HG02642 (cell line): Measurements from ENCODE around the gene UGDH.
"Not testable (repeated sequence)": the region's sequence is repeated elsewhere in the genome, so short reads cannot be mapped to it uniquely, and the experiment has no call there.

Experiments used
- ATAC-seq: cut with Tn5 transposase; IDR thresholded peaks from one replicate; pipeline ENCODE4 v1.9.1; 2021; ENCODE audit warnings: mild to moderate bottlenecking; ENCODE audit not compliant: unreplicated experiment, poor library complexity

Gene UGDH

DNA sequence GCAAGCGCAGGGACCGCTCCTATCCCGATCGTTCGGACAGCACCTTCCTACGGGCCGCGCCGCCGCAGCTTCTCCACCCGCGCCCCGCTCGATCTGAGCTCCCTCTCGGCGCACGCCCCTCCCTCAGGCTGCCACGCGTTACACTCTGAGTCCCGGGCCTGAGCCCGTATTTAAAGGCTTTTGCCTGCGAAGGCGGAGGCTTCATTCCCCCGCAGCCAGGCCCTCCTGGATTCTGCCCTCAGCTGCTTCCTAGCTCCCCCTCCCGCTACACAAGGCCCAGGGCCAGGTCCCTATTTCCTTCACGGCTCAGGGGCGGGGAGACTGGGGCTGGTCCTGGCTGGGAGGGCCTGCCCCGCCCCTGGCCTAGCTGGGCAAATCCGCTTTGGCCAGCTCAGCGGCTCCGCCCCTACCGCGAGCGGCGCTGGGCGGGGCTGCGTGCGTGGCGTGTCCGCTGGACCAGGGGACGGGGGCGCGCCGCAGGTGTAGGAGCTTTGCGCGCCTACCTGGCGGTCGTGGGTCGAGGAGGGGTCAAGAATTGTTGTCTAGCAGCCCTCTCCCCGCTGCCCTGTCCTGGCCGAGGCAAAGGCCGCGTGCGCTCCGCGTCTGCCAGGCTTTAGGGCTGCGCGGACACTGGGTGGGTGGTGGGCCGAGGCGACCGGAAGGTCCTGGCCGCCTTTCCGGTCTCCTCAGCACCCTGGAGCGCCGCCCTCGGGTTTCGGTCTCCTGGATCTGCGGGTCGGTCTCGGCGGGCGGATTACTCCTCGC, at the start of gene UGDH:
UGDH (minus strand) TSS at position 144 of the 765 bp plus-strand sequence. CDS start 5,927 bp downstream, outside the sequence.
- ATAC-seq = peak; percentile 96

DNA sequence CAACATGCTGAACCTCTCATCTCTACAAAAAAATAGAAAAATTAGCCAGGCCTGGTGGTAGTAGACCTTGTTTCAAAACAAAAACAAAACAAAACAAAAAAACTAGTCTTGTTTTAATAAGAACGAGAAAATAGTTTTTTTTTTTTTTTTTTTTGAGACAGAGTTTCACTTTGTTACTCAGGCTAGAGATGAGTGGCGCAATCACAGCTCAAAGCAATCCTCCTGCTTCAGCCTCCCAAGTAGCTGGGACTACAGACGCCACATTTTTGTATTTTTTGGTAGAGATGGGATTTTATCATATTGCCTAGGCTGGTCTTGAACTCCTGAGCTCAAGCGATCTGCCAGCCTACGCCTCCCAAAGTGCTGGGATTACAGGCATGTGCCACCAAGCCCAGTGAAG, 47.7 kb upstream of the UGDH start:
- no peak for ATAC-seq

DNA sequence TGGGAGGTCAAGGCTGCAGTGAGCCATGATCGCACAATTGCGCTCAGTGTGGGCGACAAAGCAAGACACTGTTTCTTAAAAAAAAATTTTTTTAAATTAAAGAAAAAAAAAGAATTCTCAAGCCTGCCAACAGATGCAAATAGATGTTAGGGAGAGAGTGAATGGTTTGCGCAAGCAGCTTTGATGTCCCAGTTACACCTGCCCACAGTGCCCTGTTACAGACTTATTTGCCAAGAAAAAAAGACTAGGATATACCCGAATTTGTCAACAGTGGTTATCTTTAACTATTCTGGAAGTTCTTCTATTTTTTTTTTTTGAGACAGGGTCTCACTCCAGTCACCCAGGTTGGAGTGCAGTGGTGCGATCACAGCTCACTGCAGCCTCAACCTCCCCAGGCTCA, 44.3 kb upstream of the UGDH start:
- no peak for ATAC-seq

DNA sequence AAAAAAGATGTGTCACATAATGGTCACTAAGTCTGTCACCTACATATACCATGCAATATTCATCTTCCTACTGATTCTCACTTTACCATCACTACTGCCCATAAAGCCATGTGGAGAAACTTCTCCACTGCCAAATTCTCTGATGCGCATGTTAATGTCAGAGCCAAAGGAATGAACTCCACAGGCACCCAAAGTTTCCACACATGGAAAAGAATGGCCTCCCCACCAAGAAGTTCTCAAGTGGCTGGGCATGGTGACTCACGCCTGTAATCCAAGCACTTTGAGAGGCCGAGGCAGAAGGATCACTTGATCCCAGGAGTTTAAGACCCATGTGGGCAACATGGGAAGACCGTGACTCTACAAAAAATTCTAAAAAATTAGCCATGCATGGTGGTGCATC, 43.8 kb upstream of the UGDH start:
- ATAC-seq = no peak

DNA sequence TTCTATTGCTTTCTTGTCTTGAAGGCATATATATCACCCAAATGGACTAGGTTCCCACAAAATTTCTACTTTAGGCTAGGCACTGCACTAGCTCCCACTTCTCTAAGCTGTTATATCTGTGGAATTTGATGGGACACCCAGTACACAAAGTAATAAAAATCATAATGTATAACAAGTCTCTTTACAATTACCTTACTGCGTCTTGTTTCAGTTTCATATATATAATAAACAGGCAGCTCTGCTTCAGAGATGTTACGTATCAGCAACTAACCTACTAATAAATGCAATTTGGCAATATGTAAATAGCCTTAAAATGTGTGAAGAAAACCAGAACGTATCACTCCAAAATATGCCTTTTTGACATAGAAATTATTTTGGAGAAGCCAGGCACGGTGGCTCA, 42.0 kb upstream of the UGDH start:
- no peak for ATAC-seq

DNA sequence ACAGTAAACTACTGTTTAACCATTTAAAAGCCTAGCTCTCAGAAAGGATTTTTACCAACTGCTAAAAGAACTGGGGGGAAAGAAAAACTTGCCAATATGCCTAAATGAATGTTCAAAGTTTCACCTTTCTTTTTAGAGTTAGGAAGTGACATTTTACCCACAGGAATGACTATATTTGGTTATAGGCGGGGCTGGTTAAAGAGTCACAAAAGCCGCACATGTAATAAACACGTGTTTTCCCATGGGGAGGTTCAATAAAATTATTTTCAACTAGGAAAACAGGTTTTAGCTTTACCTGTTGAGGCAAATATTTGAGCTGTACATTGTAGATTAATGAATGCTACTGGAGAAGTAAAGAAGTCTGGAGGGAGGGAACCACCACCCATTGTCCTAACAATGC, 41.6 kb upstream of the UGDH start:
- ATAC-seq = no peak

DNA sequence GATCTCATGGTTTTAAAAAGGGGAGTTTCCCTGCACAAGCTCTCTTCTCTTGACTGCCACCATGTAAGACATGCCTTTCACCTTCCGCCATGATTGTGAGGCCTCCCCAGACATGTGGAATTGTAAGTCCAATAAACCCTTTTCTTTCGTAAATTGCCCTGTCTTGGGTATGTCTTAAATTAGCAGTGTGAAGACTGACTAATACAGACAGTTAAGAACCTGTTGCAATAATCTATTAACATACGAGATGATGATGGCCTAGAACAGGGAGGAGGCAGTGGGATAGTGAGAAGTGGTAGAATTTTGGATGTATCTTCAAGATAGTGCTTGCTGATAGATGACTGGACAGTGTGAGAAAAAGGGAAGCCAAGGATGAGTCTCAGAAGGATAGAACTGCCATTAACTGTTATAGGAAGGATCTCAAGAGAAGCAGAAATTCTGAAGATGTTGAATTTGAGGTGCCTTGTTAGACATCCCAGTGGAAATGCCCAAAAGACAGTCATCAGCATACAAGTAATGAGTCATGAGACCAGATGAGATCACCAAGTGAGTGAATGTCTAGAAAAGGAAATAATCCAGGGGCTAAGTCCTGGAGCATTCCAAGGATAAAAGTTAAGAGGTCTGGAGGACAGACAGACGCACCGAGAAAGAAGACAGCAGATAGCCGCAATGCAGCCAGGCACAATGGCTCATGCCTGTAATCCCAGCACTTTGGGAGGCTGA, 38.8 kb upstream of the UGDH start:
- ATAC-seq = no peak

DNA sequence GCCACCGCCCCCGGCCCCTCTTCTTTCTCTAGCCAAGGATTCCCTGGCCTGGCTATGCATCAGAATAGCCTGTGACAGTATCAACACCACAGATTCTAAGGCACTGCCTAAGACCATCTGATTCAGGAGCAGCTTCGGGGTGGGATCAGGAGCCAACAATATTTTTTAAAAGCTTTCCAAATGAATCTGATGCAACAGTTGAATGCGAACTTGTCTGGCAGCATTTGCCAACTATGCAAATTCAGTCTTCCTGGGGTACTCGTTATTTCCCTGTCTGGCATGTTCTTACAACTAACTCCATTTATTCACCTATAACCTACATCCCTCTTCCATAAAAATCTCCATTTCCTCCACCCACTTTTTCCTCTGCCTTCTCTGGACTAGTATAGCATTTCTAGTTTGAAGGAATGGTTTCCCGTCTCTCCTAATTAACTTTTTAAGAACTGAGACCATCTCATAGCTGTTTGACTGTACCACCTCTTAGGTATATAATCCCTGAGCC, 36.2 kb upstream of the UGDH start:
- ATAC-seq = no peak

DNA sequence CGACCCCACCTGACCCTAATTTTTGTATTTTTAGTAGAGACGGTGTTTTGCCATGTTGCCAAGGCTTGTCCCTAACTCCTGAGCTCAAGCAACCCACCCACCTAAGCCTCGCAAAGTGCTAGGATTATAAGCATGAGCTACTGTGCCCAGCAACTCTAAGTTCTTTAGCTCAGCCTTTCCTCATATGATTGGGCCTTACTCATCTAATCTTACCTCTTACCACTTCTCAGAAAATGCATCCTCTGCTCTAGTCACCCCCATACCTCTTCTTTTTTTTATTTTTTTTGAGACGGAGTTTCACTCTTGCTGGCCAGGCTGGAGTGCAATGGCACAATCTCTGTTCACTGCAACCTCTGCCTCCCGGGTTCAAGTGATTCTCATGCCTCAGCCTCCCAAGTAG, 35.6 kb upstream of the UGDH start:
- no peak for ATAC-seq

DNA sequence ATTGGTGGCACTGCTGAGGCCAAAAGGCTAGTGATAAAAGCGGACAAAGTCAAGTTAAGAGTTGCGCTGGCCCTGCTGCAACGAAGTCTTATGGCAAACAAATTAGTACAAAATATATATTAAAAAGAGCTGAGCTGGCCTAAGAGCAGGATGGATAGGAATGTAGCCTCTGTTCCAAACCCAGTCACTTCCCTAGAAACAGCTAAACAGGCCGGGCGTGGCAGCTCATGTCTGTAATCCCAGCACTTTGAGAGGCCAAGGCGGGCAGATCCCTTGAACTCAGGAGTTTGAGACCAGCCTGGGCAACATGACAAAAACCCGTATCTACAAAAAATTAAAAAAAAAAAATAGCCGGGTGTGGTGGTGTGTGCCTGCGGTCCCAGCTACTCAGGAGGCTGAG, 32.4 kb upstream of the UGDH start:
- no peak for ATAC-seq

DNA sequence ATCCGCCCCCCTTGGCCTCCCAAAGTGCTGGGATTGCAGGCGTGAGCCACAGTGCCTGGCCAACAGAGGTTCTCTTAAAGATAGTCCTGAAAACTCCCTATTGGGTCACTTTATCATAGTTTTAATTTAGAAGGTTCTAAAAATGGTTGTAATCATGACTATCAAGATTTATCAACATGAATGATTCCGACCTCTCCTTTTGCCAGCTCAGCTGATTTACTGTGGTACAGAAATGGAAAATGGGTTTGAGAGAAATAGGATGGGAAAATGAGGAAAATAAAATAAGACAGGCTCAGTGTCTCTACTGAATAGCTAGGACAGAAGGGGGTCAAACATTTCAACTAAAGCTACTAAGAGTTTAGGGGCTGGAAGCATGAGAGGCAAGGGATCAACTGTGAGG, 28.2 kb upstream of the UGDH start:
- ATAC-seq = no peak

DNA sequence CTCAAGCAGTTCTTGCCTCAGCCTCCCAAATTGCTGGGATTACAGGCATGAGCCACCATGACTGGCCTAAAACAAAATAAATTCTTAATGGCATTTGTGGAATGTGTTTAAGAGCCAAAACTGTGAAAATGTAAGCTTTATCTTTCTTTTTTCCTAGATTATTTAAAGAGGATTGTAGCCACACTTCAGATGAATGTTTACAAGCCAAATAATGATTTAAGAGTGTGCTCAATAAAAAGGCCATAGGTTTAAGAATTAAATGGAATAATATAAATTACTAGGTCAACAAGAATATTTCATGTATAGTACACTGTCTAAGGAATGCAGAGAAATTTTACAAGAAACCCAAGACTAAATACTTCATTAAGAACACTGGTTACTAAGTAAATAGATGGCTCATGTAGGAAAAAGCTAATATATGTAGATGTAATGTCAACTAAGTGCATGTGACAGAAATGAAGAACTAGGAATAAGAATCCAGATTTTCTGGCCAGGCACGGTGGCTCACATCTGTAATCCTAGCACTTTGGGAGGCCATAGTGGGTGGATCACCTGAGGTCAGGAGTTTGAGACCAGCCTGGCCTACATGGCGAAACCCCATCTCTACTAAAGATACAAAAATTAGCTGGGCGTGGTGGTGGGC, 21.3 kb upstream of the UGDH start:
- no peak for ATAC-seq

DNA sequence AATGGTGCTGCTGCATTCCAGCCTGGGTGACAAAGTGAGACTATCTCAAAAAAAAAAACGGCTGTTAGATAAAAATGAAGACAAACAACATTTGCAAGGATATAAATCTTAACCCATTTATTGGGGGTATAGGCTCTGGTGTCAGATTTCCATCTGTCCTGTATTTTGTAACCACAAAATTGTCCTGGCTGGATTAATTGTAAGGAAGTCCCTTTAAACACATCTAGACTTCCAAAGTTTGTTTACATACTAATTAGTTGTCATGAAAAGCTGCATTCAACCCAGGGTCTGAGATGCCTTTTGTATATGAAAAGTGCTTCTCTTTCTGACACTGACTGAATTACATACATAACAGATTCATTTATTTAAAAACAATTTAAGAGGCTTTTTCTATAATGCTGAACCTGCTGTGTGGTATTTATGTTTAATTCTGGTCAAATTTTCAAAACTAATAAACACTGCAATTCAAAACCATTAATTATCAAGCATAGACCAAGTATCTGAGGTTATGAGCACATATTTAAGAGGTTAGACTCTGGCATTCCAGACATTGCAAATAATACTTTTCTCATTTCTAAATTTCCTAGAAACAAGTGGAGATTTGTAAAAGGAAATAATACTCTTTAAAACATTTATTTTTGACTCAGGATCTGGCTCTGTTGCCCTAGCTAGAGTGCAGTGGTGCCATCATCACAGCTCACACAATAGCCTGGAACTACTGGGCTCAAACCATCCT, 17.5 kb upstream of the UGDH start:
- ATAC-seq = no peak

DNA sequence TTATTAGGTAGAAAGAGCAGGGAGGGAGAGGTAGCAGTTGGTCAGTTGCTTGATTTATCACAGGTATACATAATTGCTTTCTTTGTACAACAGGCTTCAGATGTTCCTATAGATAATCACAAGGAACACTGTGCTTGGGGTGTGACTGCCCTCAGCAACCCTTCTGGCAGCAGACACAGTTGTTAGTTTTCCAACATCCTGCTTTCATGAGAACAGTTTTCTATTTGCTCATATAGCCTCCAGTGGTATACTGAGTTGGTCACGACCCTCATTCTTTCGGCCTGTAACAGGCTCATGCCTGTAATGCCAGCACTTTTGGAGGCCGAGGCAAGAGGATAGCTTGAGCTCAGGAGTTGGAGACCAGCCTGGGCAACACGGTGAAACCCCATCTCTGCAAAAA, 16.8 kb upstream of the UGDH start:
- ATAC-seq = not testable (repeated sequence)

DNA sequence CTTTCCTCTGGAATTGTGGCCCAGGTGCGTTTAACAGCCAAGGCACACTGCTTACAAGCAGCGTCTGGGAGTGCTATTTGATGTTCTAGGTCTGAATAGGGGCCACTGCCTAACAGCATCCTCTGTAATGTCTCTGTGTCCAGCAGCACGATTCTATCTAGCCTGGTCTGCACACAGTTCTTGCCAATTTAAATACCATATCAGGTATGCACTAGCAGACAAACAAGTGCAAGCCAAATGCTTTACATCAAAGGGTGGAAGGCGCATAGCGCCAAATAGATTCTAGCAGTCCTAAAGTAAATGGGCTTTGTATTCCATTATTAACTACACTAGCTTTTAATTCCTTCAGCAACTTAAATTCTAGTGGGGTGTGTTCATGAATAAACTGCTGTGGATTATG, 15.8 kb upstream of the UGDH start:
- no peak for ATAC-seq

DNA sequence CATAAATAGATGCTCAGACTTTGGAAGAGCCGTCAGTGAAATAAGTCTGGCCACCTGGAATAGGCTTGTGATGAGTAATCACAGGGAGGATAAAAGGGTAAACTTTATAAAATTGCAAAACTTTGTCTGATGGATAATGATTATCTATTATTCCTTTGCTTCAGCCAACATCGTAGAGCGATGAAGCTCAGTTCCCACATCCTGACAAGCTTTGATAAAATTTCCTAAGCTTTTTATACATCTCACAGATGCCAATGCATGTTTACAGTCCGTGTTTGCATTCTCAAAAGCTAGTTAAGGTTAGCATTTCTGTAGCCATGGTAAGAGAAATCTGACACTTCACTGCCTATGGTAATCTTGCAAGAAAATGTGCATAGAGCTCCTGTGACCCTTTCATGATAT, 15.4 kb upstream of the UGDH start:
- no peak for ATAC-seq

DNA sequence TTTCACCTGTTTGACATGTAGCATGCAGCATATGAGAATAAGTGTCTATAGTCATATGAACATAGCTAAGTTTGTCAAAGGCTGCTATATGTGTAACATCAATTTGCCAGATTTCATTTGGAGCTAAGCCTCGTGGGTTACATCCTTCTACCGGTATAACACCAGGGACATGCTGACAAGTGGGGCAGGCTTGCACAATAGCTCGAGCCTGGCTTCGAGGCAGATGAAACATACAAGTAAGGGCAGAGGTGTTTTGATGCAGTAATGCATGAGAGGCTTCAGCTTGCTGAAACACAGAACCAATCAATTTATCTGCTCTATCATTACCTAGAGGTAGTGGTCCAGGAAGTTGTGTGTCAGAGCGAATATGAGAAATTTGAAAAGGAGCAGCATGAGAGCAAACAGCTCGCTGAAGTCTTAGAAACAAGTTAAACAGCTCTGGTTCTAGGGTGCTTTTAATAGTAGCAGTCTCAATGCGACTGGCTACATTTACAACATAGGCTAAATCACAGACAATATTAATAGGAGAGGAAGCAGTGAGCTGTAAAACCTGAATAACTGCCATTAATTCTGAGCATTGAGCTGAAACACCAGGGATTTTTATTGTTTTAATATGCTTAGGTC, 14.9 kb upstream of the UGDH start:
- no peak for ATAC-seq

DNA sequence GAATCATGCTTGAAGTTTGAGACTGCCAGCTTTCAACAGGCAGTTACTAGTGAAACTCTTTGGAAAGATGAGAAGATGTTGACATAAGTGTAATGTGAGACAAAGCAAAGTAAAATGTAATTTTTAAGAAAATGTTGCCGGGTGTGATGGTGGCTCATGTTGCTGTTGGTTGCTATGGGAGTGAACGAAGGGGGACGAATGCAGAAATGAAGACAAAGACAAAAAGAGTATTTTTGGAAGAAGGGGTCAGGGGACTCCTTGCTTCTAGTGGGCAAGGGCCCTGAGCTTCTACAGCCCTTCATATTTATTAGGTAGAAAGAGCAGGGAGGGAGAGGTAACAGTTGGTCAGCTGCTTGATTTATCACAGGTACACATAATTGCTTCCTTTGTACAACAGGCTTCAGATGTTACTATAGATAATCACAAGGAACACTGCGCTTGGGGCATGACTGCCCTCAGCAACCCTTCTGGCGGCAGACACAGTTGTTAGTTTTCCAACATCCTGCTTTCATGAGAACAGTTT, 11.9 kb upstream of the UGDH start:
- no peak for ATAC-seq

DNA sequence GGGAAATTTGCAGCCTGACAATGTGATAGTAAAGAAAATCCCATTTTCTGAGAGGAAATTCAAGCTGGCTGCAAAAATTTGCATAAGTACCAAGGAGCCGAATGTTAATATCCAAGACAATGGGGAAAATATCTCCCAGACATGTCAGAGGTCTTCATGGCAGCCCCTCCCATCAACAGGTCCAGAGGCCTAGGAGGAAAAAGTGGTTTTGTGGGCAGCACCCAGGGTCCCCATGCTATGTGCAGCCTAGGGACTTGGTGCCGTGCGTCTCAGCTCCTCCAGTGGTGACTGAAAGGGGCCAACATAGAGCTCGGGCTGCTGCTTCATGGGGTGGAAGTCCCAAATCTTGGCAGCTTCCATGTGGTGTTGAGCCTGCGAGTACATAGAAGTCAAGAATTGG, 6.3 kb upstream of the UGDH start:
- no peak for ATAC-seq

DNA sequence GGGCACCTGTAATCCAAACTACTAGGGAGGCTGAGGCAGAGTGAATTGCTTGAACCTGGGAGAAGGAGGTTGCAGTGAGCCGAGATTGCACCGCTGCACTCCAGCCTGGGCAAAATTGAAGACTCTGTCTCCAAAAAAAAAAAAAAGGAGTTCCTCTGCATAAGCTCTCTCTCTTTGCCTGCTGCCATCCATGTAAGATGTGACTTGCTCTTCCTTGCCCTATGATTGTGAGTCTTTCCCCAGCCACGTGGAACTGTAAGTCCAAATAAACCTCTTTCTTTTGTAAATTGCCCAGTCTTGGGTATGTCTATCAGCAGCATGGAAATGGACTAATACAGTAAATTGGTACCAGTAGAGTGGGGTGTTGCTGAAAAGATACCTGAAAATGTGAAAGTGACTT, 5.0 kb upstream of the UGDH start:
- not testable (repeated sequence) for ATAC-seq
